VCaP (cell line): ENCODE results near the gene LIN54.

Experiments
- H3K27ac ChIP-seq: fragments of 450-650 bp; 2 replicates; pipeline ENCODE4 v1.5.1; 2017
- CTCF ChIP-seq: fragments of 450-650 bp; conservative IDR thresholded peaks from 2 replicates; pipeline ENCODE4 v1.5.1; 2017; ENCODE audit warnings: mild to moderate bottlenecking, moderate library complexity

The LIN54 gene

GRCh38 chr4:82984459-82984858, 26.2 kb downstream of the LIN54 start:
- H3K27ac ChIP-seq = no peak overlapping the region
- no peak for TF ChIP-seq CTCF

GRCh38 chr4:82983444-82983843, 27.2 kb downstream of the LIN54 start:
- no peak overlapping the region for H3K27ac ChIP-seq
- no peak for TF ChIP-seq CTCF

GRCh38 chr4:82981138-82981537, 29.5 kb downstream of the LIN54 start:
- H3K27ac ChIP-seq = no peak overlapping the region; the same call in 1 of the 2 replicates
- TF ChIP-seq CTCF = no peak

GRCh38 chr4:82975792-82976191, 34.8 kb downstream of the LIN54 start:
- TF ChIP-seq CTCF = no peak
- no peak overlapping the region for H3K27ac ChIP-seq

GRCh38 chr4:82969414-82969813, 41.2 kb downstream of the LIN54 start:
- no peak overlapping the region for H3K27ac ChIP-seq
- no peak for TF ChIP-seq CTCF

- H3K27ac ChIP-seq = no peak overlapping the region
- no peak for TF ChIP-seq CTCF
Measured at GRCh38 chr4:82968972-82969371, 41.7 kb downstream of the LIN54 start.

- no peak for TF ChIP-seq CTCF
- no peak overlapping the region for H3K27ac ChIP-seq
Measured at GRCh38 chr4:82965763-82966162, 44.9 kb downstream of the LIN54 start.

- TF ChIP-seq CTCF = no peak
- no peak overlapping the region for H3K27ac ChIP-seq
Measured at GRCh38 chr4:82957045-82957444, 53.6 kb downstream of the LIN54 start.
